ENCODE data around the gene DIS3L2.

DNA sequence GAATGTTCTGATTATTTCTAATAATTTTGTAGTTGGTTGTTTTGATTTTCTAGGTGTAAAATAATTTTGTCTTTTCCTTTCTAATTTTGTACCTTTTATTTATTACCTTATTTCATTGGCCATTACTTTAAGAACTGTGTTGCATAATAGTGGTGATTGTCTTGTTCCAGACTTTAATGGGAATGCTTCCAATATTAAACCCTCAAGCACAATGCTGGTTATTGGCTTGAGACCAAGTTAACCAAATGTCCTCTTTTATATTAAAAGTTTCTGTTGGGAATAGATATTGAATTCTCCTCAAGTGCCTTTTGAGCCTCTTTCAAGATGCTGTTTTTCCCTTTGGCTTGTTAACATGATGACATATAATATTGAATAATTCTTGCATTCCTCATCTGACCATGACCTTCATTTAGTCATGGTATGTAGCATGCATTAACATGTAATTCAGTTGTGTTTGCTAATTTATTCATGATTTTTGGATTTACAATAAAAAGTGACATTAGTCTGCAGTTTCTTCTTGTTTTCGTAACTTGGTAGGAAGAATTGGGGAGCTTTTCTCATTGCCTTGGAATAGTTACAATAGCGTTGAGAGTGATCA is 141.7 kb downstream of the DIS3L2 start:
- TF ChIP-seq POLR2A (IDR thresholded peaks at IDR 0.05; ENCODE audit: low read depth, low read length) (no peak), SMC3 (IDR thresholded peaks at IDR 0.05; ENCODE audit: low read depth, low read length) (no peak)
- TF ChIP-seq, protein P1, sequence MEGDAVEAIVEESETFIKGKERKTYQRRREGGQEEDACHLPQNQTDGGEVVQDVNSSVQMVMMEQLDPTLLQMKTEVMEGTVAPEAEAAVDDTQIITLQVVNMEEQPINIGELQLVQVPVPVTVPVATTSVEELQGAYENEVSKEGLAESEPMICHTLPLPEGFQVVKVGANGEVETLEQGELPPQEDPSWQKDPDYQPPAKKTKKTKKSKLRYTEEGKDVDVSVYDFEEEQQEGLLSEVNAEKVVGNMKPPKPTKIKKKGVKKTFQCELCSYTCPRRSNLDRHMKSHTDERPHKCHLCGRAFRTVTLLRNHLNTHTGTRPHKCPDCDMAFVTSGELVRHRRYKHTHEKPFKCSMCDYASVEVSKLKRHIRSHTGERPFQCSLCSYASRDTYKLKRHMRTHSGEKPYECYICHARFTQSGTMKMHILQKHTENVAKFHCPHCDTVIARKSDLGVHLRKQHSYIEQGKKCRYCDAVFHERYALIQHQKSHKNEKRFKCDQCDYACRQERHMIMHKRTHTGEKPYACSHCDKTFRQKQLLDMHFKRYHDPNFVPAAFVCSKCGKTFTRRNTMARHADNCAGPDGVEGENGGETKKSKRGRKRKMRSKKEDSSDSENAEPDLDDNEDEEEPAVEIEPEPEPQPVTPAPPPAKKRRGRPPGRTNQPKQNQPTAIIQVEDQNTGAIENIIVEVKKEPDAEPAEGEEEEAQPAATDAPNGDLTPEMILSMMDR (conservative IDR thresholded peaks at IDR 0.05; ENCODE audit: low read depth, low read length), result no peak
